ENCODE results near the gene SH3BP5.

The SH3BP5 gene

GRCh38 chr3:15280853-15281532, 51.4 kb downstream of the SH3BP5 start:
- H3K9me3 ChIP-seq (ENCODE audit: severe bottlenecking) = no peaks in the 10 kb centered on the region
- DNase-seq (ENCODE audit: low spot score) = no peak
- H3K27ac ChIP-seq (ENCODE audit: poor library complexity, severe bottlenecking) = no peak overlapping the region
- no peaks in the 10 kb centered on the region for H3K36me3 ChIP-seq (ENCODE audit: low read depth)
- no peak for TF ChIP-seq CTCF (IDR thresholded peaks at IDR 0.05; ENCODE audit: poor library complexity, severe bottlenecking)
- peaks cover 2% of the 10 kb centered on the region for H3K4me1 ChIP-seq (ENCODE audit: insufficient read depth, poor library complexity, severe bottlenecking)
- H3K4me3 ChIP-seq (ENCODE audit: severe bottlenecking) = no peak overlapping the region
- 0 out of 3 replicates have a peak, but pooled peaks have one; percentile 19 for ATAC-seq (ENCODE audit: low read depth)
- H3K27me3 ChIP-seq (ENCODE audit: insufficient read depth, poor library complexity, severe bottlenecking) = no peaks in the 10 kb centered on the region

DNA sequence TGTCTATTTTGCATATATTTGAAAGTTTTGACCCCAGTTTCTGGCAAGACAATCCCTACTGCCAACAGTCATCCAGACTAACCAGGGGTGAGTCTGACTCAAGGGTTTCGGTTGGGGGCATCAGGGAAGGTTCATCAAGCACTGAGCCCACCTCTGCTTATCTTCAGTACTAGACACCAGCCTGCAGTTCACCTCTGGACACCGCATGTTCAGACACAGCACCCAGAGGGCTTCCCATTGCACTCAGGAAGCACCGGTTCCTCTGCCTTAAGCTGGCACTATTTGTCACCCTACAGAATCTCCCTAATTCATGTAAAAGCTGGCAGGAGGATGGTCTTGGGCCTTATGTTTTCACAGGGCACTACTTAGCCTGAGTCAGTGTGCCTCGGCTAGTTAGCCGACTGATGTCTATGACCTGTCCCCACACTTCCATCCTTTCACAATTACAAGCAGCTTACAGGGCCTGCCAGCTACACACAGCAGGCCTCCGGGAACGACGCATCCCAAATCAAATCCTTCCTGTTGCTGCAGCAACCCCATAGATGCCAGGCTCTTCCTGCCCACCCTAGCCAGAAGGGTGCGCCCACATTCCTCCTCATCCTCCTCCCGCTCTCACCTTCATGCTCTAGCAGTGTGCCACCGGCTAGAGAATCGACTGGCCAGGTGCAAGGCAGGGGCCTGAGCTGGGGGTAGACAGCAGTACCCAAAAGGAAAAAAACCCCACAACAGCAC, 52.5 kb downstream of the SH3BP5 start:
- ATAC-seq (ENCODE audit: low read depth) (no peak), DNase-seq (ENCODE audit: low spot score) (no peak)
- Histone ChIP-seq H3K4me3 (ENCODE audit: severe bottlenecking) (no peak overlapping the region), H3K4me1 (ENCODE audit: insufficient read depth, poor library complexity, severe bottlenecking) (peaks cover 2% of the 10 kb centered on the region), H3K27me3 (ENCODE audit: insufficient read depth, poor library complexity, severe bottlenecking) (no peaks in the 10 kb centered on the region), H3K9me3 (ENCODE audit: severe bottlenecking) (no peaks in the 10 kb centered on the region), H3K36me3 (ENCODE audit: low read depth) (no peaks in the 10 kb centered on the region), H3K27ac (ENCODE audit: poor library complexity, severe bottlenecking) (no peak overlapping the region)
- TF ChIP-seq CTCF (IDR thresholded peaks at IDR 0.05; ENCODE audit: poor library complexity, severe bottlenecking) = no peak

GRCh38 chr3:15279205-15279604, 53.2 kb downstream of the SH3BP5 start:
- peaks cover 2% of the 10 kb centered on the region for H3K4me1 ChIP-seq (ENCODE audit: insufficient read depth, poor library complexity, severe bottlenecking)
- no peak for ATAC-seq (ENCODE audit: low read depth)
- no peak for TF ChIP-seq CTCF (IDR thresholded peaks at IDR 0.05; ENCODE audit: poor library complexity, severe bottlenecking)

GRCh38 chr3:15277861-15278500, 54.4 kb downstream of the SH3BP5 start:
- no peaks in the 10 kb centered on the region for H3K27me3 ChIP-seq (ENCODE audit: insufficient read depth, poor library complexity, severe bottlenecking)
- no peak for DNase-seq (ENCODE audit: low spot score)
- H3K27ac ChIP-seq (ENCODE audit: poor library complexity, severe bottlenecking) = no peak overlapping the region

More at GRCh38 chr3:15279205-15279604, 53.2 kb downstream of the SH3BP5 start:
- Histone ChIP-seq H3K4me3 (ENCODE audit: severe bottlenecking) (no peak overlapping the region), H3K9me3 (ENCODE audit: severe bottlenecking) (no peaks in the 10 kb centered on the region), H3K27me3 (ENCODE audit: insufficient read depth, poor library complexity, severe bottlenecking) (no peaks in the 10 kb centered on the region), H3K27ac (ENCODE audit: poor library complexity, severe bottlenecking) (no peak overlapping the region), H3K36me3 (ENCODE audit: low read depth) (no peaks in the 10 kb centered on the region)
- DNase-seq (ENCODE audit: low spot score) = no peak

More at GRCh38 chr3:15277861-15278500, 54.4 kb downstream of the SH3BP5 start:
- Histone ChIP-seq H3K9me3 (ENCODE audit: severe bottlenecking) (no peaks in the 10 kb centered on the region), H3K4me1 (ENCODE audit: insufficient read depth, poor library complexity, severe bottlenecking) (peaks cover 2% of the 10 kb centered on the region), H3K36me3 (ENCODE audit: low read depth) (no peaks in the 10 kb centered on the region), H3K4me3 (ENCODE audit: severe bottlenecking) (no peak overlapping the region)
- ATAC-seq (ENCODE audit: low read depth) = no peak
- no peak for TF ChIP-seq CTCF (IDR thresholded peaks at IDR 0.05; ENCODE audit: poor library complexity, severe bottlenecking)

All from RWPE2 (cell line).